A204.1 (cell line): ENCODE results near the gene SETD2.
"Not testable (repeated sequence)": the region's sequence is repeated elsewhere in the genome, so short reads cannot be mapped to it uniquely, and the experiment has no call there.

Experiments
- FAIRE-seq: peaks from 2 replicates; lab custom pipeline; 2012; peaks lifted over from hg19 to GRCh38; lab: Jason Lieb, UNC

The SETD2 gene

GRCh38 chr3:47102081-47102600 lies 61.8 kb downstream of the SETD2 start:
- FAIRE-seq, result no peak

- FAIRE-seq, result no peak
Measured at GRCh38 chr3:47098910-47099309, 65.0 kb downstream of the SETD2 start.

- FAIRE-seq, result no peak
Measured at GRCh38 chr3:47097864-47098263, 66.0 kb downstream of the SETD2 start.

- no peak for FAIRE-seq
Measured at GRCh38 chr3:47096959-47097358, 67.0 kb downstream of the SETD2 start.

GRCh38 chr3:47092090-47092489 lies 71.8 kb downstream of the SETD2 start:
- FAIRE-seq, result no peak

GRCh38 chr3:47089630-47090029 lies 74.3 kb downstream of the SETD2 start:
- no peak for FAIRE-seq

GRCh38 chr3:47086071-47086470 lies 77.8 kb downstream of the SETD2 start:
- FAIRE-seq, result no peak

GRCh38 chr3:47083786-47084185 lies 80.1 kb downstream of the SETD2 start:
- no peak for FAIRE-seq

- no peak for FAIRE-seq
Measured at GRCh38 chr3:47082519-47082918, 81.4 kb downstream of the SETD2 start.

GRCh38 chr3:47079432-47079831 lies 84.5 kb downstream of the SETD2 start:
- no peak for FAIRE-seq

GRCh38 chr3:47073685-47074084 lies 90.2 kb downstream of the SETD2 start:
- no peak for FAIRE-seq

- FAIRE-seq, result no peak
Measured at GRCh38 chr3:47070770-47071169, 93.1 kb downstream of the SETD2 start.

GRCh38 chr3:47066259-47066658 lies 97.7 kb downstream of the SETD2 start:
- FAIRE-seq, result not testable (repeated sequence)

GRCh38 chr3:47065681-47066080 lies 98.2 kb downstream of the SETD2 start:
- no peak for FAIRE-seq

GRCh38 chr3:47065058-47065457 lies 98.9 kb downstream of the SETD2 start:
- no peak for FAIRE-seq

GRCh38 chr3:47057212-47057671 lies 106.7 kb downstream of the SETD2 start:
- FAIRE-seq, result no peak

- FAIRE-seq, result no peak
Measured at GRCh38 chr3:47056705-47057104, 107.2 kb downstream of the SETD2 start.

GRCh38 chr3:47054412-47054811 lies 109.5 kb downstream of the SETD2 start:
- no peak for FAIRE-seq

GRCh38 chr3:47047673-47048072 lies 116.2 kb downstream of the SETD2 start:
- no peak for FAIRE-seq

GRCh38 chr3:47047069-47047468 lies 116.8 kb downstream of the SETD2 start:
- no peak for FAIRE-seq

GRCh38 chr3:47042231-47042791 lies 121.6 kb downstream of the SETD2 start:
- no peak for FAIRE-seq

GRCh38 chr3:47041114-47041513 lies 122.8 kb downstream of the SETD2 start:
- FAIRE-seq, result no peak

- not testable (repeated sequence) for FAIRE-seq
Measured at GRCh38 chr3:47037302-47037701, 126.6 kb downstream of the SETD2 start.

- FAIRE-seq, result no peak
Measured at GRCh38 chr3:47036145-47036544, 127.8 kb downstream of the SETD2 start.

GRCh38 chr3:47035645-47036044 lies 128.3 kb downstream of the SETD2 start:
- no peak for FAIRE-seq
